Dedifferentiated amniotic fluid mesenchymal stem cell (primary cell): ENCODE results near the gene ADAMTS2.
"Not testable (repeated sequence)": the region's sequence is repeated elsewhere in the genome, so short reads cannot be mapped to it uniquely, and the experiment has no call there.

ENCODE experiments used
- DNase-seq: peaks from one replicate; pipeline ENCODE4 v3.0.0-alpha.2; 2016; ENCODE audit errors: extremely low spot score

The ADAMTS2 gene

DNA sequence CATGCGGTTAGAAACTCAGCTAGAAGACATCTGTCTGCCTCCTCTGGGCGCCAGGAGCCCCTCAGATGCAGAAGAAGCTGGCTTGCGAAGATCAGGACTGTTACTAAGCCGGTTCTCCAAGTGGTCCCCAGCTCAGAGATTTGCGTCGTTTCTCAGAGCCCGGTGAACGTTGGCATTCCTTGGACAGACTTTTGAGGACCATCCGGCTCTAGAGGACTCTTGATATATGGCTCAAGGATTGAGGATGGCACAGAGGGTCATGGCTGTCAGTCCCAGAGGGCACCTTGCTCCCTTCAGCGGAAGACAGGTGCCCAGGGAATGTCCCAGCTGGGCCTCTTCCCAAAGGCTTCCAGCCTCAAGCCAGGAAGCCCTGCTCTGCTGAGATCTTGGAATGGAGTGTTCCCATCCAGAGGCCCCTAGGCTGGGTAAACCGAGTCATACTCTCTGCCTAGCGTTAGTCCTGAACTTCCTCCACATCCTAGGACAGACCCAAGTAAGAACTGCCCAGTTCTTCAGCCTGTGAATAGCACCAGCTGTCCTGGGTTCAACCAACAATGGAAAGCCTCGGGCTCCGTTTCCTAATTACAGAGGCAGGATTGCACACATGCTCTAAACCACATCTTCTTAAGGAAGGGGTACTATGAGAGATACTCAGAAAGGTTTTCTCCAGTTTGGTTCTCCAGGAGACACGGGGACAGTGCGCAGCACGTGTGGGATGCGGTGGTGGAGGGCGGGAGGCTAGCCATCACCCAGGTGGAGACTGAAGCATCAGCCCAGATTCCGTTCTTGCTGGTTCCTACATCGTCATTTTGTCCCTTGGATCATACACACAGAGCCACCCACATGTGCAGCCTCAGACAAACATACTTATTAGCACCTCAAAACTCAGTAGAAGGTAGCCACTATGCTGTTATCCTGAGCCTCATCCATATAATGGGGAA lies 233.7 kb downstream of the ADAMTS2 start:
- no peak for DNase-seq

DNA sequence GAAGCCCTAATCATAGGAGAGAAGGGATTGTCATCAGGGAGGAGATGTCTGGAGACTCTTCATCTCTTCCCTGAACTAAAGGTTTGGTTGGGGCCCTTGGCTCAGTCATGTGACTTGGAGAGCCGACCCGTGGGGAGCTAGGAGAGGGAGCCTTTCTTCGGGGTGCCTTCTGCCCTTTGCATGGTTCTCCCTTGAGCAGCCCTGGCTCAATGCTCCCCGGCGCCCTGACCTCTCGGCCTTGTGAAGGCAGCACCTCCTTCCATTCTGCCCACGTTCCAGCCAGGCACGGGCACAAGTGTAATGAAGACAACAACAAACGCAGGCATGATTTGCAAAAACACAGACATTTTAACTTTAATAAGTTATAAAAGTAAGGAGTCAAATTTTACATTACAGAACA lies 234.7 kb downstream of the ADAMTS2 start:
- no peak for DNase-seq

DNA sequence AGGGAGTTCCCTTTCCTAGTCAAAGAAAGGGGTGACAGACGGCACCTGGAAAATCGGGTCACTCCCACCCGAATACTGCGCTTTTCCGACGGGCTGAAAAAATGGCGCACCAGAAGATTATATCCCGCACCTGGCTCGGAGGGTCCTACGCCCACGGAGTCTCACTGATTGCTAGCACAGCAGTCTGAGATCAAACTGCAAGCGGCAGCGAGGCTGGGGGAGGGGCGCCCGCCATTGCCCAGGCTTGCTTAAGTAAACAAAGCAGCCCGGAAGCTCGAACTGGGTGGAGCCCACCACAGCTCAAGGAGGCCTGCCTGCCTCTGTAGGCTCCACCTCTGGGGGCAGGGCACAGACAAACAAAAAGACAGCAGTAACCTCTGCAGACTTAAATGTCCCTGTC lies 244.0 kb downstream of the ADAMTS2 start:
- not testable (repeated sequence) for DNase-seq

DNA sequence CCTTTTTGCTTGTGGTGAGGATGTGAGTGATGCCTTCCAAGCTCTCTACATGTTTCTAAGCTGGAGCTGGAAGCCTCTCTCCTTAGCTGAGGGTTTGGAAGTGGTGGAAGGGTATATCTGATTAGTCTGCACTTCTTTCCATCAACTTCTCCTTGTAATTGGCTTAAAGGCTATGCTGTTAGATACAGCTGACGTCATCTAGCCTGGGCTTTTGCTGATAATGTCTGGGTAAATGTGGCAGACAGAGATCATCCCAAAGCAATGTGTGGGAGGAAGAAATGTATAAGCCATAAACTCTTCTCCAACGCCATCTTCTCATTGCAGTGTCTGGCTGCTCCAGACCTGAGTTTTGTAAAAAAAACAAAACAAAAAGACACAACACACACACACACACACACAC lies 255.8 kb downstream of the ADAMTS2 start:
- no peak for DNase-seq

DNA sequence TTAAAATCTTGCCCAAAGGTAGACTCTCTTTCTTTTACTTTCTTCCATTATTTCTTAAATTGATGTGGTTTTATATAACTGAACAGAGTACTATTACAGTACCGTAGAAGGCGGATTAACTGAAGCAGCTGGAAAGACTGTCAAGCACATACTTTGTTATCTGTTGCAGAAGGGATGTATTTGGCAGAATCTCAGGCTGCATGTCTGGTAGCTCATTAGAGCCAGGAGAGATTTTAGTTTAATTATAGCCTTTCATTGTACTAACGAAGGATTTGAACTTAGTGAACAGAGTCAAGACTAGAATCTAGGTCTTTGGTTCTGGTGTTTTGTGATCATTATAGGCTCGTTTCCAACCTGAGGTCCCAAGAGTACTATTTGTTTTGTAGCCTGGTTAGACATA lies 264.5 kb downstream of the ADAMTS2 start:
- DNase-seq = no peak

- no peak for DNase-seq
Observed at GRCh38 chr5:179079165-179079987, 265.9 kb downstream of the ADAMTS2 start.

GRCh38 chr5:179065703-179066102 lies 279.6 kb downstream of the ADAMTS2 start:
- DNase-seq = no peak

- DNase-seq = no peak
Observed at GRCh38 chr5:179061025-179061424, 284.2 kb downstream of the ADAMTS2 start.
